H1 (cell line): Measurements from ENCODE around the gene STK39. TPM values are rescaled to one million over a fixed set of nuclear protein-coding genes. Genes with fewer than 3 reads are reported as not detected.

Experiments used
- CTCF ChIA-PET: fragments of 300-600 bp; sonication (Branson Sonifier 250); formaldehyde crosslinking; loops from one replicate; lab custom pipeline; 2021; ENCODE audit not compliant: partially characterized antibody; lab: Charles Lee
- POLR2A ChIA-PET: fragments of 300-600 bp; sonication (Branson Sonifier 250); formaldehyde crosslinking; loops from one replicate; lab custom pipeline; 2021; ENCODE audit warnings: inconsistent platforms; ENCODE audit not compliant: partially characterized antibody; lab: Charles Lee
- DNase-seq, 2 experiments: peaks; one replicate each; pipeline versions ENCODE4 v3.0.0 to v3.0.0-alpha.2; 2010 to 2022; ENCODE audit warnings: low spot score in 2 of 2, low read depth in 1 of 2, mixed read lengths in 1 of 2
- FAIRE-seq: peaks from 2 replicates; lab custom pipeline; 2011; peaks lifted over from hg19 to GRCh38; lab: Jason Lieb, UNC
- H2AFZ ChIP-seq: 2 replicates; pipeline ENCODE4 v1.8.1; 2012; ENCODE audit warnings: low read length, inconsistent platforms
- H2AK5ac ChIP-seq: 2 replicates; pipeline ENCODE4 v1.6.1; 2013; ENCODE audit warnings: low read depth, low read length
- H2BK120ac ChIP-seq: replicated peaks from 2 replicates; pipeline ENCODE3; 2013; ENCODE audit warnings: low read depth, low read length, inconsistent platforms
- H2BK12ac ChIP-seq: 2 replicates; pipeline ENCODE4 v1.6.1; 2013; ENCODE audit warnings: low read depth, low read length
- H2BK15ac ChIP-seq: 2 replicates; pipeline ENCODE4 v1.6.1; 2013; ENCODE audit warnings: low read length
- H2BK20ac ChIP-seq: 2 replicates; pipeline ENCODE4 v1.6.1; 2013; ENCODE audit warnings: low read length
- H2BK5ac ChIP-seq: 2 replicates; pipeline ENCODE4 v1.6.1; 2013; ENCODE audit warnings: low read depth, low read length
- H3K14ac ChIP-seq: 2 replicates; pipeline ENCODE4 v1.6.1; 2013; ENCODE audit warnings: inconsistent platforms; ENCODE audit not compliant: insufficient read length
- H3K18ac ChIP-seq: 2 replicates; pipeline ENCODE4 v1.6.1; 2013; ENCODE audit warnings: low read length; ENCODE audit errors: extremely low read depth
- H3K23ac ChIP-seq: 2 replicates; pipeline ENCODE4 v1.6.1; 2013; ENCODE audit warnings: inconsistent platforms; ENCODE audit not compliant: insufficient read length
- H3K23me2 ChIP-seq: 2 replicates; pipeline ENCODE4 v1.6.1; 2013; ENCODE audit warnings: low read depth, low read length
- H3K27ac ChIP-seq: 2 replicates; pipeline ENCODE4 v1.6.1; 2011; ENCODE audit warnings: low read depth, low read length, inconsistent platforms
- H3K27me3 ChIP-seq, 4 experiments: replicated peaks in 1 of 4; 1 replicate in 1 of 4; 2 replicates in 3 of 4; pipeline versions ENCODE4 v1.6.1 to v1.8.1; 2011 to 2013; ENCODE audit warnings: low read length in 3 of 4, mild to moderate bottlenecking in 3 of 4, inconsistent platforms in 2 of 4, mixed read lengths in 2 of 4, moderate library complexity in 1 of 4; ENCODE audit not compliant: control insufficient read depth in 3 of 4, insufficient read depth in 3 of 4; ENCODE audit errors: extremely low read depth in 1 of 4
- H3K36me3 ChIP-seq, 4 experiments: 2 replicates each; pipeline versions ENCODE4 v1.6.1 to v1.8.1; 2011 to 2013; ENCODE audit warnings: mild to moderate bottlenecking in 4 of 4, low read length in 3 of 4, moderate library complexity in 2 of 4, control low read depth in 1 of 4, inconsistent platforms in 1 of 4; ENCODE audit not compliant: insufficient read depth in 4 of 4, control insufficient read depth in 2 of 4
- H3K4ac ChIP-seq: replicated peaks from 2 replicates; pipeline ENCODE3; 2013; ENCODE audit warnings: low read length, low read depth, mixed read lengths, inconsistent platforms; ENCODE audit not compliant: insufficient read length
- H3K4me1 ChIP-seq, 4 experiments: replicated peaks in 1 of 4; 1 replicate in 1 of 4; 2 replicates in 3 of 4; pipeline versions ENCODE4 v1.6.1 to v1.8.1; 2011 to 2013; ENCODE audit warnings: low read length in 3 of 4, inconsistent platforms in 2 of 4, mixed read lengths in 1 of 4; ENCODE audit not compliant: insufficient read depth in 4 of 4, control insufficient read depth in 3 of 4
- H3K4me2 ChIP-seq, 2 experiments: 2 replicates each; pipeline versions ENCODE4 v1.6.1 to v1.8.1; 2011 to 2013; ENCODE audit warnings: low read depth in 2 of 2, low read length in 2 of 2, control low read depth in 1 of 2, inconsistent platforms in 1 of 2, mild to moderate bottlenecking in 1 of 2; ENCODE audit not compliant: insufficient read depth in 1 of 2
- H3K4me3 ChIP-seq, 4 experiments: fragments of 200-600, 300-600 bp in 1 of 4; sonication (generic), shearing (Covaris generic), sonication (Bioruptor Twin) in 1 of 4; 2 replicates each; pipeline versions ENCODE4 v1.5.1 to v1.8.1; 2011 to 2016; ENCODE audit warnings: low read length in 4 of 4, low read depth in 3 of 4, control low read depth in 2 of 4, inconsistent platforms in 2 of 4, mild to moderate bottlenecking in 2 of 4, mixed read lengths in 1 of 4, moderate library complexity in 1 of 4; ENCODE audit not compliant: insufficient read depth in 2 of 4; ENCODE audit errors: extremely low read depth in 1 of 4
- H3K56ac ChIP-seq: replicated peaks from 2 replicates; pipeline ENCODE3; 2013; ENCODE audit warnings: low read depth, mild to moderate bottlenecking, mixed read lengths, low read length, inconsistent platforms; ENCODE audit not compliant: insufficient read length
- H3K79me1 ChIP-seq: 2 replicates; pipeline ENCODE4 v1.6.1; 2013; ENCODE audit warnings: low read depth, low read length, control low read depth
- H3K79me2 ChIP-seq, 2 experiments: 2 replicates each; pipeline versions ENCODE4 v1.6.1 to v1.8.1; 2012 to 2013; ENCODE audit warnings: low read length in 2 of 2, mild to moderate bottlenecking in 2 of 2, inconsistent platforms in 1 of 2; ENCODE audit not compliant: insufficient read depth in 2 of 2, control insufficient read depth in 1 of 2
- H3K9ac ChIP-seq, 4 experiments: replicated peaks in 1 of 4; 1 replicate in 1 of 4; 2 replicates in 3 of 4; pipeline versions ENCODE4 v1.6.1 to v1.8.1; 2011 to 2013; ENCODE audit warnings: low read depth in 3 of 4, low read length in 3 of 4, control low read depth in 2 of 4, mild to moderate bottlenecking in 2 of 4, moderate library complexity in 2 of 4, inconsistent platforms in 1 of 4; ENCODE audit errors: extremely low read depth in 1 of 4
- H3K9me3 ChIP-seq, 2 experiments: 2 replicates each; pipeline versions ENCODE4 v1.6.1 to v1.8.1; 2012 to 2013; ENCODE audit warnings: mild to moderate bottlenecking in 2 of 2, moderate library complexity in 2 of 2, control low read depth in 1 of 2, inconsistent platforms in 1 of 2, low read depth in 1 of 2, low read length in 1 of 2, mixed read lengths in 1 of 2; ENCODE audit not compliant: insufficient read depth in 2 of 2
- H4K20me1 ChIP-seq, 2 experiments: replicated peaks in 1 of 2; 2 replicates each; pipeline versions ENCODE3 to v1.8.1; 2011 to 2013; ENCODE audit warnings: inconsistent platforms in 2 of 2, low read length in 2 of 2, mild to moderate bottlenecking in 1 of 2; ENCODE audit not compliant: insufficient read depth in 2 of 2, control insufficient read depth in 1 of 2
- H4K5ac ChIP-seq: 2 replicates; pipeline ENCODE4 v1.6.1; 2013; ENCODE audit warnings: low read length, low read depth, mixed read lengths, inconsistent platforms; ENCODE audit not compliant: insufficient read length
- H4K8ac ChIP-seq: 2 replicates; pipeline ENCODE4 v1.8.0; 2013; ENCODE audit warnings: mild to moderate bottlenecking, moderate library complexity, low read length, inconsistent platforms; ENCODE audit not compliant: insufficient read depth; ENCODE audit errors: extremely low read depth
- H4K91ac ChIP-seq: replicated peaks from 2 replicates; pipeline ENCODE3; 2013; ENCODE audit warnings: low read length, mixed read lengths, inconsistent platforms; ENCODE audit not compliant: insufficient read length
- SIRT6 ChIP-seq: IDR thresholded peaks from one replicate; pipeline ENCODE4 v1.7.1; 2012; ENCODE audit warnings: low read length, inconsistent platforms
- TAF7 ChIP-seq: optimal IDR thresholded peaks from 2 replicates; pipeline ENCODE3; 2011; ENCODE audit warnings: low read depth, mild to moderate bottlenecking, inconsistent platforms, low read length, moderate library complexity, borderline replicate concordance
- WGBS, 2 experiments: shearing (Covaris generic) in 1 of 2; methylation state at CpG; one replicate each; pipeline versions ENCODE4 v1.1.6 to v1.1.7; 2013 to 2015; ENCODE audit warnings: low lambda C conversion rate in 2 of 2, mixed read lengths in 2 of 2, inconsistent platforms in 1 of 2, low coverage in 1 of 2, missing lambda C conversion rate in 1 of 2; ENCODE audit not compliant: insufficient replicate concordance in 2 of 2, insufficient coverage in 1 of 2, insufficient read length in 1 of 2; ENCODE audit errors: extremely low coverage in 1 of 2, missing lambda C conversion rate in 1 of 2; 5-methylcytosine and 5-hydroxymethylcytosine counted together
- polyA plus RNA-seq, 7 experiments: library from polyadenylated mRNA; depleted of rRNA in 3 of 7; stranded (reverse) in 5 of 7; unstranded in 2 of 7; fragments of >200 nt in 5 of 7; fragments of 200-250 nt in 2 of 7; gene quantifications; 1 replicate in 5 of 7; 2 replicates in 1 of 7; 4 replicates in 1 of 7; pipeline versions ENCODE4 v1.2.1 to v1.2.3, GENCODE V29; 2011 to 2013; ENCODE audit warnings: missing spikeins in 2 of 7, mixed read lengths in 2 of 7
- total RNA-seq: library from RNA; stranded (reverse); fragmentation: NEBNext Ultra II Directional; extraction: Animal tissue kit (Norgen Biotek cat#: 25700); gene quantifications from 2 replicates; pipeline ENCODE4 v1.2.1, GENCODE V29; 2021

Gene STK39
- total and polyA plus RNA-seq, 2 of the 8 experiments (the other 6 are each of a cell fraction or from before 2014, with no cell fraction given), result 13.7 to 23.8 TPM

DNA sequence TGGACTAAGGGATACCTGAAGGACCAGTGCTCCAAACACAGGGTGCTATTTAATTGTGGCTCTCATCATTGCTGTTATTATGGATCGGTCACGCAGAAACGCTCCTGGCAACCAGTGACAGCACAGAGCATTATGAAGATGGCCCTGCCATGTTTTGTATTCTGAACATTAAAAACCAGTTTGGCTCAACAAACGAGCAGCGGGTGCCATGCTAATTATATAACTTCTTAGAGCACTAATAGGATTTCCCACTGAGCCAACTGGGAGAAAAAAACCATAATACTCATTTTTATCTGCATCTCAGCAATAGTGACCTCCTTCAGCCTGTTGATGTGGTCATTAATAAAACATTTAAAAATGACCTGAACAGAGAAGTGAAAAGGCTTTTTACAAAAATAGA, 212.8 kb downstream of the STK39 start:
- Histone ChIP-seq H3K36me3 (no peaks in the 10 kb centered on the region), H4K5ac (no peak overlapping the region), H3K79me2 (no peaks in the 10 kb centered on the region), H3K9ac (no peak overlapping the region), H3K27me3 (no peaks in the 10 kb centered on the region), H3K56ac (no peak overlapping the region), H2AK5ac (no peak overlapping the region), H3K4ac (no peak overlapping the region), H2BK20ac (no peak overlapping the region), H2BK5ac (no peak overlapping the region), H2BK15ac (no peak overlapping the region), H3K14ac (no peak overlapping the region), H3K27ac (no peak overlapping the region), H3K4me1 (no peaks in the 10 kb centered on the region), H3K4me3 (no peak overlapping the region), H3K18ac (no peak overlapping the region), H2BK12ac (no peak overlapping the region), H4K91ac (no peak overlapping the region), H2AFZ (no peak overlapping the region), H4K20me1 (no peaks in the 10 kb centered on the region), H3K9me3 (no peaks in the 10 kb centered on the region), H3K79me1 (no peaks in the 10 kb centered on the region; the same call in 1 of the 2 replicates), H4K8ac (no peak overlapping the region), H2BK120ac (no peak overlapping the region), H3K4me2 (no peak overlapping the region), H3K23me2 (no peaks in the 10 kb centered on the region), H3K23ac (no peak overlapping the region)
- DNase-seq, result no peak
- FAIRE-seq, result no peak
- TF ChIP-seq SIRT6 (no peak), TAF7 (no peak)
- POLR2A ChIA-PET, result no interaction called here
- 93% methylated on average over 5 of the region's 5 CpGs; no CpG with 5 or more reads in 1 of the 2 experiments for WGBS, 2 experiments
- CTCF ChIA-PET, result interaction anchor here (1.0 to 2.2 kb wide), 4 partner anchors 9 to 85 kb away, joined by 3 to 7 read pairs (median 3); no protein-coding TSS in a partner anchor
